ENCODE data around the gene KRT85.
"Not testable (repeated sequence)": the region's sequence is repeated elsewhere in the genome, so short reads cannot be mapped to it uniquely, and the experiment has no call there.

KRT85 gene

GRCh38 chr12:52320784-52321400, 46.4 kb downstream of the KRT85 start, which contains the start of gene KRT83:
TSS of gene KRT83 (minus strand) at chr12:52321398. CDS start at chr12:52321335, 63 bp downstream.
- no peak for DNase-seq

GRCh38 chr12:52319097-52319496, 48.2 kb downstream of the KRT85 start:
- DNase-seq, result no peak

- DNase-seq, result no peak
These were observed 48.9 kb downstream of the KRT85 start for GRCh38 chr12:52318241-52318990.

GRCh38 chr12:52317468-52318052, 49.7 kb downstream of the KRT85 start:
- DNase-seq, result no peak

GRCh38 chr12:52316701-52317100, 50.6 kb downstream of the KRT85 start:
- DNase-seq, result no peak

- no peak for DNase-seq
These were observed 51.0 kb downstream of the KRT85 start for GRCh38 chr12:52316290-52316689.

- not testable (repeated sequence) for DNase-seq
These were observed 51.6 kb downstream of the KRT85 start for GRCh38 chr12:52315721-52316120.

GRCh38 chr12:52314511-52314910, 52.8 kb downstream of the KRT85 start:
- no peak for DNase-seq

- DNase-seq, result no peak
These were observed 53.4 kb downstream of the KRT85 start for GRCh38 chr12:52313926-52314325.

- DNase-seq, result no peak
These were observed 53.8 kb downstream of the KRT85 start for GRCh38 chr12:52313461-52313860.

GRCh38 chr12:52312086-52312485, 55.2 kb downstream of the KRT85 start:
- no peak for DNase-seq

GRCh38 chr12:52311285-52311648, 56.0 kb downstream of the KRT85 start:
- no peak for DNase-seq

GRCh38 chr12:52310622-52311284, 56.5 kb downstream of the KRT85 start:
- no peak for DNase-seq

Measured in NCI-H1105 (cell line).